ENCODE measurements around the gene NSF. TPM values are rescaled to one million over a fixed set of nuclear protein-coding genes. Genes with fewer than 3 reads are reported as not detected.

The NSF gene
- total RNA-seq, 1 donor from 2014 or later: 19.2 TPM

GRCh38 chr17:46769531-46770438 lies 179.3 kb downstream of the NSF start:
- DNase-seq (ENCODE audit: low spot score): no peak
- intact Hi-C loops (cut with DNase I): no loop called here

- no peak for DNase-seq (ENCODE audit: low spot score)
- intact Hi-C loops (cut with DNase I): no loop called here
Measured at GRCh38 chr17:46770439-46770817, 180.0 kb downstream of the NSF start.

GRCh38 chr17:46770818-46771560 lies 180.5 kb downstream of the NSF start:
- DNase-seq (ENCODE audit: low spot score): no peak
- intact Hi-C loops (cut with DNase I): no loop called here

- intact Hi-C loops (cut with DNase I): no loop called here
- DNase-seq (ENCODE audit: low spot score): no peak
Measured at GRCh38 chr17:46771561-46772474, 181.3 kb downstream of the NSF start.

- no peak for DNase-seq (ENCODE audit: low spot score)
- intact Hi-C loops (cut with DNase I): no loop called here
Measured at GRCh38 chr17:46772475-46773220, 182.2 kb downstream of the NSF start.

- no peak for DNase-seq (ENCODE audit: low spot score)
- intact Hi-C loops (cut with DNase I): no loop called here
Measured at GRCh38 chr17:46773221-46773605, 182.7 kb downstream of the NSF start.

GRCh38 chr17:46773676-46774075 lies 183.2 kb downstream of the NSF start:
- no peak for DNase-seq (ENCODE audit: low spot score)
- intact Hi-C loops (cut with DNase I): no loop called here

GRCh38 chr17:46774108-46774737 lies 183.8 kb downstream of the NSF start:
- DNase-seq (ENCODE audit: low spot score): no peak
- intact Hi-C loops (cut with DNase I): no loop called here

- DNase-seq (ENCODE audit: low spot score): no peak
- intact Hi-C loops (cut with DNase I): no loop called here
Measured at GRCh38 chr17:46776298-46777005, 186.0 kb downstream of the NSF start.

GRCh38 chr17:46777943-46778915 lies 187.8 kb downstream of the NSF start:
- DNase-seq (ENCODE audit: low spot score): no peak
- intact Hi-C loops (cut with DNase I): no loop called here

- DNase-seq (ENCODE audit: low spot score): no peak
- intact Hi-C loops (cut with DNase I): no loop called here
Measured at GRCh38 chr17:46780003-46780373, 189.5 kb downstream of the NSF start.

GRCh38 chr17:46782250-46782953 lies 191.9 kb downstream of the NSF start:
- DNase-seq (ENCODE audit: low spot score): no peak
- intact Hi-C loops (cut with DNase I): no loop called here

GRCh38 chr17:46783031-46783593 lies 192.6 kb downstream of the NSF start:
- intact Hi-C loops (cut with DNase I): no loop called here
- DNase-seq (ENCODE audit: low spot score): no peak

GRCh38 chr17:46785696-46786095 lies 195.2 kb downstream of the NSF start:
- intact Hi-C loops (cut with DNase I): loop anchor here (5.0 kb wide), 2 partner anchors 48 to 52 kb away; no protein-coding TSS in a partner anchor
- DNase-seq (ENCODE audit: low spot score): no peak

GRCh38 chr17:46787478-46787877 lies 197.0 kb downstream of the NSF start:
- no peak for DNase-seq (ENCODE audit: low spot score)
- intact Hi-C loops (cut with DNase I): loop anchor here (5.0 kb wide), 2 partner anchors 50 kb away; no protein-coding TSS in a partner anchor

GRCh38 chr17:46788300-46788699 lies 197.8 kb downstream of the NSF start:
- no peak for DNase-seq (ENCODE audit: low spot score)
- intact Hi-C loops (cut with DNase I): loop anchor here (5.0 kb wide), 2 partner anchors 49 to 51 kb away; no protein-coding TSS in a partner anchor
